Inferior parietal cortex (tissue), 1 donor: Measurements from ENCODE around the gene WFIKKN1.

Experiments
- DNase-seq: peaks from one replicate; pipeline ENCODE4 v3.0.0-alpha.2; 2016; ENCODE audit errors: extremely low spot score

Gene WFIKKN1

DNA sequence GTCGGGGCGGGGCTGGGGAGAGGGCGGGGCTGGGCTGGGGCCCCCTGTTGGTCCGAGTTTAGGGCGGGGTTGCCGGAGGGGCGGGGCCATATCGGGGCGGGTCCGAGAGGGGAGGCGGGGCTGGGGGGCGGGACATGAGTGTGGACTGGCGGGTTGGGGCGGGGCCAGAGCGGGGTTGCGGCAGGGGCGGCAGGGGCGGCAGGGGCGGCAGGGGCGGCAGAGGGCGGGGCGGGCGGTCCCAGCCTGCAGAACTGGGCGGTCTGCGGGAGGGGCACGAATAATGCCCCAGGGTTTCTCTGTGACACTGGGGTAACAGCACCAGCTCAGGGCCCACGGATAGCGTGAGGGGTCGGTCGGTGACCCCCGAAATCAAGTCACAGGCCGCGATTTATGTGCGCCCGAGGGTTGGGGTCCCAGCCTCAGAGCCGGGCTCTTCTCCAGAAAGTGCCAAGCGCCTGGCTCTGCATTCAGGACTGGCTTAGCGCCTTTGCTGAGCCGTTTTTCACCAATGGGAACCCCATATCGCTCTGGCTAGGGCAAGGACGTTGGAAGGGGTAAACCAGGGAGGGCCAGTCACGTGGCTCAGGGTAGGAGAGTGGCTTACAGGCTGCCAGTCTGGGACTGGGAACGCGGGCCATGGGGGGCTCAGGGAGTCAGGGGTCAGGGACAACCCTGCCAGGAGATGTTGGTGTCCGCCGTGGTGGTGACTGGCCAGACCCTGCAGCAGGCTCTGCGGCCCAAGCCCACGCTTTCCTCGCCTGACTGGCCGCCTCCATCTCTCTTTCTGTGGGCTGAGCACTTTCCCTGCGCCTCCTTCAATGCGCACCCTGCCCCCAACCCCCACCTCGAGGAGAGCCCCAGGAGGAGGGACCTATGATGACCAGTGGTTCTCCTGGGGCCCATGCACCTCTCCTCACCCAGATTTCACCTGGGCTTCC is 6.6 kb downstream of the WFIKKN1 start:
- no peak for DNase-seq

DNA sequence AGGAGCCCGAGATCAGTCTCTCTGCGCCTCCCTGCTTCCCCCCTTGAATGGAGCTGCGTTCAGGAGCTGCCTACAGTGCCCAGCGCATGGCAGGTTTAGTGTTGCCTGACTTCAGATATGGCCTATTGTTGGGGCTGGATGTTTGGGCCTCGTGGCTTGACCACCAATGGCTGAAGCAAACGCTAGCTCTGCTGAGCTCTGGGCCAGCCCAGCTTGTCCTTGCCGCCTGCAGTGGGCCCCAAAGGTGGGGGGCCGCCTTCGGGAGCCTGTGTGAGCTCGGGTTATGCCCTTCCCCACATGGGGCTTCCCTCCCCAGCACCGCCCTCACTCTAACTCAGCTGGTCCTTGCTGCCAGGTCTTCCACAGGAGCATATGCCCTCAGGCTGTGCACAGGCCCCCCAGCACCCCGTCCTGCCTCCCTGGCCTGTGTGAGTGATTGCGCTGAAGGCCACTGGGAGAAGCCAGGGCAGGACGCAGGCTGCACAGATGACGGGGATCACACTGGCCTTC is 7.3 kb downstream of the WFIKKN1 start:
- DNase-seq, result no peak

DNA sequence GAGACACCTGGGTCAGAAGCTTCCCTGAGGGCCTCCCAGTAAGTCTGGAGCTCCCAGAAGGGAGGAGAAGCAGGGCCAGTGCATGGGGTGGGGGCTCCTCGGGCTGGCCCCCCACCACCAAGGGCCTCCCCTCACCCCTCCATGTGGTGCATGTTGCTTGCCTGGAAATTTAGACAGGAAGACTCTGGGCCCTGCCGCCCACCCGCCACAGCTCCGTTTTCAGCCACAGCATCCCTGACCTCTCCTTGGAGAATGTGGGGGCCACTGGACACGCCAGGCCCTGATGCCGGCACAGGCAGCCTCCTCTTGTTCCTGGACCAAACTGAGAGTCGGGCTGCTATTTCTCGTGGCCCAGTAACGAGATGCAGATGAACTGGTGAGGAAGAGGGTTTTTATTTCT is 8.1 kb downstream of the WFIKKN1 start:
- no peak for DNase-seq

DNA sequence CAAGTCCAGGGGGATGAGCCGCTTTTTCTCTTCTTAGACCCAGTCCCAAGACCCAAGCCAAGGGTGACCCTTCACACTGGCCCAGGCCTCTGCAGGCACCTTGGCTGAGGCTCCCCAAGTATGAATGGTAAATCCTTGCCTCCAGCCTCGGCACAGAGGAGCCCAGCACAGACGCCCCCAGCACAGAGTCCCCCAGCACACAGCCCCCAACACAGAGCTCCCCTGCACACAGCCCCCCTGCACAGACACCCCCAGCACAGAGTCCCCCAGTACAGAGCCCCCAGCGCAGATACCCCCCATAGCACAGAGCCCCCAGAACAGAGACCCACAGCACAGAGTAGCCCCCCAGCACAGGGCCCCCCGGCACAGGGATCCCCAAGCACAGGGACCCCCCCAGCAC is 9.8 kb downstream of the WFIKKN1 start:
- DNase-seq, result no peak

DNA sequence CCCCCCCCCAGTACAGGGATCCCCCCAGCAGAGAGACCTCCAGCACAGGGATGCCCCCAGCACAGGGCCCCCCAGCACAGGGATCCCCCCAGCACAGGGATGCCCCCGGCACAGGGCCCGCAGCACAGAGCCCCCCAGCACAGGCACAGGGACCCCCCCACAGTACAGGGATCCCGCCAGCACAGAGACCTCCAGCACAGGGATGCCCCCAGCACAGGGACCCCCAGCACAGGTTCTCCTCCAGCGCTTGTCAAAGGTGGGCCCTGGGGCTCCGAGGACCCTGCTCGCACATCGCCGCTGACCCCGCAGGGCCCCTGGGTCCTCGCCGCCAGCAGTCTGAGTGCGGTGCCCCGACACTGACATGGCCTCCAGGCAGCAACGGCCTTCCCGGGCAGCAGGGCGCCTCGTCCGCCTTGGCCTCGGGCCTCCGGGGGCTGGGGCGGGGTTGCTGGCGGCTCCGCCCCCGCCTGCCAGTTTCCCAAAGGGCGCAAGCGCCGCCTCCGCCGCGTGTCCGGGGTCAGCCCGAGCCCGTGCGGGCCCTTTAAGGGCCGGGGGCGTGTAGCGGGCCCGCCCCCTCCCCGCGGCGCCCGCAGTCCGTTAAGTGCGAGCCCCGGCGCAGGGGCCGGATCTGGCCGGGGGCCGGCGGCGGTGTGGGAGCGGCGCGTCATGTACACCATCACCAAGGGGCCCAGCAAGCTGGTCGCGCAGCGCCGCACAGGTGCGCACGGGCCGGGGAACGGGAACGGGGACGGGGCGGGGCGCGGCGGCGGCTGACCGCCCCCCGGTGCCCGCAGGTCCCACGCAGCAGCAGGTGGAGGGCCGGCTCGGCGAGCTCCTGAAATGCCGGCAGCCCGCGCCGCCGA is 10.8 kb downstream of the WFIKKN1 start, which contains the start of gene MCRIP2:
TSS of gene MCRIP2 (plus strand) at position 503 of the 863 bp plus-strand sequence. CDS start at position 667, 164 bp downstream.
- DNase-seq, result no peak

DNA sequence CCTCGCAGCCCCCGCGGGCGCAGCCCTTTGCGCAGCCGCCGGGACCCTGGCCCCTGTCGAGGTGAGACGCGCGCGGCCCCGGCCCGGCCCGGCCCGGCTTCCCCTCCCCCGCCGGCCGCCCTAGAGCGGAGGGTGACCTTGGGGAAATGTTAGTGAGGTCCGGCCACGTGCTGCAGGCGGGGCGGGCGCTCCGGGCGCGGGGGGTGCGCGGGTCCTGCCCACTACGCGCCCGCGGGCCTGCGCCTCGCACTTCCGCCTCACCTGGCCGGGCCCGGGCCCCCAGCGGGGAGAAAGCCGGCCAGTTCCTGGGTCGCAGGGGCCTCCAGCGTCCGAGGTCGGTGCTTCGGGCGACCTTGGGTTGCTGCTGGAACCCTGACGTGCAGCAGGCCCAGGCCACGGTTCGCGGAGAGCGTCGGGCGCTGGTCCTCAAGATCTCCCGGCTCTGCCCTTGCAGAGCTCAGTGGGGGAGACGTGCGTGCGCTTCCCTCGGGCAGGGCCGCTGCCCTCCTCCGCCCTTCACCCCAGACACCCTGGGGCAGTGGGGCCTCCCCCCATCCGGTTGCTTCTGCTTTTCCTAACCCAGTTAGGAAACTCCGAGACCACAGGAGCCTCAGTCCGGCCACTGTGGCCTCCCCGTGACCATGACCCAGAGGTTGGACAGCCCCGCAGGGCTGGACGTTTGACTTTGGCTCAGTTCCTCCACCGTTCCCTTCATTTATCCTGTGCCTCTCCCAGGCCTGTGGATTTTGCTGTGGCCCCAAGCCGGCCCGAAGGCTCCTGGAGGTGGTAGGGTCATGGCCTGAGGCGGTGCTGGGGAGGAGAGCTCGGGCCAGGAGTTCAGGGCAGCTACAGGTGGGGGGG is 11.6 kb downstream of the WFIKKN1 start:
- DNase-seq, result no peak

DNA sequence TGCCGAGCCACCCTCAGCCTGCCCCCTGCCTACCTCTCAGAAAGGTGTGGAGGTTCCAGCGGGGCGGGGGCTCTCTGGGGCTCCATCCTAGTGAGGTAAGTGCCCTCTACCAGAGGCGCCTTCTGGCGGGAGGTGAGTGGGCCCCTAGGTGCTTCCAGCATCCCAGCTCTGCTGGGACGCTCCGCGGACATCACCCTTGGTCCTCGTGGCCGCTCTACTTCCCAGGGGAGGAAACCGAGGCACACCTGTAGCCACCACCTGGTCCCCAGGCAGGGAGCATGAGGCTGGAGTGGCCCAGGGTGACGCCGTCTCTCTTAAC is 12.2 kb downstream of the WFIKKN1 start:
- no peak for DNase-seq

DNA sequence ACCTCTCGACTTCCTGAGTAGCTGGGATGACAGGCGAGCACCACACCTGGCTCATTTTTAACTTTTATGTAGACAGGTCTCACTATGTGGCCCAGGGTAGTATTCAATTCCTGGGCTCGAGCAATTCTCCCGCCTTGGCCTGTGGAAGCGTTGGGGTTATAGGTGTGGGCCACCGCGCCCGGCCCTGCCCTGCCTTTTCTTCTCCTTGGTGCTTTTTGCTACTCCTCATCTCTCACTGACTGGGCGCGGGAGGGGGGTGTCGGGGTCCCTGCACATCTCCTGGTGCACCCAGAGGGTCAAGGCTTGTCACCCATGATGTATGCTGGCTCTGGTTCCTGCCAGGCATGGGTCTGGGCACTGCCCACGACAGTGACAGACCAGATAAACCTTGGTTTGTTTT is 13.8 kb downstream of the WFIKKN1 start:
- DNase-seq, result no peak

DNA sequence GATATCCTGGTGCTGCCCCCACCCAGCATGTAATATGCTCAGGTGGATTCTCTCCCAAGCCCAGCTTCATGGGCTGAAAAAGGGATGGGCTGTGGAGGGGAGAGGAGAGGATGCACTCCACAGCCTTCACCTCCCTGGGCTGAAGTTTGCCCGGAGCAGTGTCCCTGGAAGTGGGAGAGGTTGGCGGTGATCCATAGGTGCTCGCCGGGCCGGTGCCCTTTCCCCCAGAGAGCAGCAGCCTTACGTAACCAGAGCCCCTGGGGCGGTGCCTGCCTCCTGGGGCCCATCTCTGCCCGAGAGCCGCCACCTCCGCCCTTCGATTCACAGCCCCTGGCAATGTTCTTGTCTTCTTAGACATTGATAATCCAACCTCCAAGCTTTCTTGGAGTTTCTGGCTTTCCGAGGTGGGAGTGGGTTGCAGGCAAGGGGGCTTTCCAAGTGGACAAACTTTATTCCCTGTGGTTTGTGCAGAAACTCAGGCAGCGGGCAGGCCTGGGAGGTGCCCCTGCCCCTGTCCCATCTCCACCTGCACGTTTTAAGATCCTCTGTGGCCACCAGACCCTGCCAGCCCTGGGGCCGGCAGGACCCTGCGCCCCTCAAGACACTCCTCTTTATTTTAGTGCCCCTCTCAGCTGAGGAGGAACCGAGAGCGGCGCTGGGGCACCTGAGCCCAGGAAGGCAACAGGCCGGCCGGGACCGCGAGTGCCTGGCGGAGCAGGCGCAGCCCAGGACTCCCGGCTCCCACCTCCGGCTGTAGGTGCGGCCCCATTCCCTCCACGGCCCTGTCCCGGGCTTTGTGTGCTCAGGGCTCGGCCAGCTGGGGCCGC is 15.3 kb downstream of the WFIKKN1 start:
- no peak for DNase-seq

DNA sequence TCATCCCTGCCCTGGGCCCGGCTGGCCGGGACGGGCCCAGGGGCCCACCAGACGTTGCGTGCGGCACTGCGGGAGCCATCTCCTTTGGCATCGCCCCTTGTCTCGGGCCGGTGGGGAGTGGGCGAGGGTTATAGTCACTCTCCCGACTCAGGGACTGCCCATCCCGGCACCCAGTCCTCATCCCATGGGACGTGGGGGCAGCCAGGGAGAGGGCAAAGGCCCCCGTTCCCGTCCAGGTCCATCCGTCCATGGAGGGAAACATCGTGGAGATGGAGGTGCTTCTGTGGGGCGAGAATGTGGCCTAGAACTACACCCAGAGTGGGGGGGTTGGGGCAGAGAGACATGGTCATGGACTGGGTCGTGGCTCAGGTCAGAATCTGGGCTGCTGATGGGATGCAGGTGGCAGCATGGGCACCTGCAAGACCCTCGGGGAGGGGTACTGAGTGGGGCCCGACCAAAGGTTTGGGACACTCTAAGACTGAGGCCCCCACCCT is 15.9 kb downstream of the WFIKKN1 start:
- no peak for DNase-seq

DNA sequence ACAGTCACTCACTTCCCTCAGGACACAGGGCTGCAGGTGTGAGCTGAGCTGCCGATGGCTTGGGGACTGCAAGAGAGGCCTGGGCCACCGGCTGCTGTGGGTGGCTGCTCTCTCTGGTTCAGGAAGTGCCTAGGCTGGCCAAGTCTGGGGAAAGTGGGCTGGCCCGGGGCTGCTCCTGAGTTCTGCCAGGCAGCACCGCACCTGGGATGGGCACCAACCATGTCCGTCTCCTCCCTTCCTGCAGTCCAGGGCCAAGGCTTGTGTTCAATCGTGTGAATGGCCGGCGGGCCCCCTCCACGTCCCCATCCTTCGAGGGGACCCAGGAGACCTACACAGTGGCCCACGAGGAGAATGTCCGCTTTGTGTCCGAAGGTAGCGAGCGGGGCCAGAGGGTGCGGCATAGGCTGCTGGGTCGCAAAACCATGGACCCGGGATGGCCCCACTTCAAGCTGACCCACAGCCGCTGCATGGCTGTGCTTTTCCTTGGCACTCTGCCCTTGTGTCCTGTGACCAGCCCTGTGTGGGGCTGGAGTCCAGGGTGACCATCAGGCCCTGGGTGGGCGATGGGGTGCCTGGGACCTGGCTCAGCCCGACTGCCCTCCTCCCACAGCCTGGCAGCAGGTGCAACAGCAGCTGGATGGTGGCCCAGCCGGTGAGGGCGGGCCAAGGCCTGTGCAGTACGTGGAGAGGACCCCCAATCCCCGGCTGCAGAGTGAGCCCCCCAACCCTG is 16.6 kb downstream of the WFIKKN1 start:
- DNase-seq, result no peak

DNA sequence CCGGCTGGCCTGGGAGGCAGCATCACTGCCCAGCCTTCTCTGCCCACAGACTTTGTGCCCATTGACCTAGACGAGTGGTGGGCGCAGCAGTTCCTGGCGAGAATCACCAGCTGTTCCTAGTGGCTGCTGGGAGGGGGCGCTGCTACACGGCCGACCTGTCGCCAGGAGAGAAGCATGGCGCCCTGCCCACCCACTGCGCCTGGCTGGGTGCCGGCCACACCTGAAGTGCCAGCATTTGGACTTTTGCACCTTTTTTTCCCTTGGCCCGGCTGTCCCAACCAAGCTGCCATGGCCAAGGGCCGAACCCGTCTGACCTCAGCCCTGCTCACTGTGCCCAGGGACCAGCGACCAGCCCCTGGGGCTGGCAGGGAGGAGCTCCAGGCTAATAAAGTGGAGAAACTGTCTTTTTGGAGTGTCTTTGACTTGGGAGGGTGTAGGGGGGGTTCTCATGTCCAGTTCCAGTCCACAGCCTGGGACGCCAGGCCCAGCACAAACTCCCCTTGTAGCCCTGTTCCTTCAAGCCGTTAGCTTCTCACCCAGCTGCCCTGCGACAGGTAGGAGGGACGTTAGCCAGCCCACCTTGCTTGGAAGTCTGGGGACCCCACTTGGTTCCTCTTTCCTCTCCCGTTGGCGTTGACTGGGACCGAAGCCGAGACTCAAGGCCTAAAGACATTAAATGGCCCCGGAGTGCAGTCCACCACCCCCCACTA is 17.4 kb downstream of the WFIKKN1 start:
- no peak for DNase-seq

DNA sequence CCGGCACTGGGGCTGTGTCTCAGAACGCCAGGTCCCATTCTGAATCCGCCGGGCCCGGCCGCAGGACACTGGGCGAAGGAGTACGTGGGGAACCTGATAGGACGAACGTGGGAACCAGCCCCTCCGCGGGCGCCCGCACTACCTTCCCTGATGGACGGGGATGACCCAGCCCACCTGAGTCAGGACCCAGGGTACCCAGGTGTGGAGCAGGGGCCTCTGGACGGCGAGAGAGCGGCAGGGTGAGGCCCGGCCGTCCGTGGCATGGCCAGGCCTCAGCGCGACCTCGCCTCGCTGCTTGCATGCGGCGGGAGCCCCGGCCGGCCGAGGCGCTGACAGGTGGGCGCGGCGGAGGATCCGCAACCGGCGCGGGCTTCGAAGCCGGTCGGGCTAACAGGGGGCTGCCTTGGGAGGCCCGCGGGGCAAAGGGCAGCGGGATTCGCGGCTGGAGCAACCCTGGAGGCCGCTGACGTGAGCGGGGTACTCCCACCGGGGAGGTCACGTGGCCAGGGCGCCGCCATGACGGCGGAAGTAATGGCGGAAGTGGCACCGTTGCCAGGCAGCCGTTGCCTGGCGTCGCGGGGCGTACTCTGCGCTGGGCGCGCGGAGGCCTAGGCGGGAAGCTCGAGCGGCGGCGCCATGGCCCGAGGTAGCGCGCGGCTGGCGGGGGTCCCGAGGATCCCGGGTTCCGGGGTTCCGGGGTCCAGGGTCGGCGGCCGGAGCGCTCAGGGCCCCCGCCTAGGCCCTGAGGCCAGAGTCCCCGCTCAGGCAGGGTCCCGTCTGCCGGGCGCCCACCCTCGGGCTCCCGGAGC is 18.2 kb downstream of the WFIKKN1 start, which contains the start of gene WDR90:
TSS of gene WDR90 (plus strand) at position 585 of the 809 bp plus-strand sequence. CDS start at position 637, 52 bp downstream.
- peak; percentile 94 for DNase-seq

DNA sequence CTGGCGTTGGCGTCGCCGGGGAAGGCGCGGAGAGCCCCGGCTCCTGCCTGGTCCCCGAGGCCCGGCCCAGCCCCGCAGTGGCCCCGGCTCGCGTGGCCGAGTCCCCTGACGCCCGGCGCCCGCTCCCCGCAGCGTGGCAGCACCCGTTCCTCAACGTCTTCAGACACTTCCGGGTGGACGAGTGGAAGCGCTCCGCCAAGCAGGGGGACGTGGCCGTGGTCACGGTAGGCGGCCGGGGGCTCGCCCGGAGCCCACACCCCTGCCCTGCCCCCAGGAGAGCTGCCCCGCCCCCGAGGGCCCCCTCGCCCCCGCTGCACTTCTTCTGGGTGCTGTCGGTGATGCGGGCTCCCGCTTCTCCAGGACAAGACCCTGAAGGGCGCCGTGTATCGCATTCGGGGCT is 18.8 kb downstream of the WFIKKN1 start:
- DNase-seq, result no peak

DNA sequence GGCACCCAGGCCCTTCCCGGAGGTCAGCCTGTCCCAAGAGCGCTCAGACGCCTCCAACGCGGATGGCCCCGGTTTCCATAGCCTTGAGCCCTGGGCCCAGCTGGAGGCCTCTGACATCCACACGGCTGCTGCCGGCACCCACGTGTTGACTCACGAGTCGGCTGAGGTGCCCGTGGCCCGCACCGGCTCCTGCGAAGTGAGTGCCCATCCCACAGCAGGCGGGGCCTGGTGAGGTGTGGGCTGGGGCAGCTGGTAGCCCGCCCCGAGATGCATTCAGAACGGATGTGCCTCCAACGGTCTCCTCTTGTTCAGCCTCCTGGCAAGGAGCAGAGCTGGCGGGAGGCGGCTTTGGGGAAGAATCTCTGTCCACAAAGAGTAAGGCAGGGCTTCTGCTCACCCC is 21.1 kb downstream of the WFIKKN1 start:
- DNase-seq, result no peak

DNA sequence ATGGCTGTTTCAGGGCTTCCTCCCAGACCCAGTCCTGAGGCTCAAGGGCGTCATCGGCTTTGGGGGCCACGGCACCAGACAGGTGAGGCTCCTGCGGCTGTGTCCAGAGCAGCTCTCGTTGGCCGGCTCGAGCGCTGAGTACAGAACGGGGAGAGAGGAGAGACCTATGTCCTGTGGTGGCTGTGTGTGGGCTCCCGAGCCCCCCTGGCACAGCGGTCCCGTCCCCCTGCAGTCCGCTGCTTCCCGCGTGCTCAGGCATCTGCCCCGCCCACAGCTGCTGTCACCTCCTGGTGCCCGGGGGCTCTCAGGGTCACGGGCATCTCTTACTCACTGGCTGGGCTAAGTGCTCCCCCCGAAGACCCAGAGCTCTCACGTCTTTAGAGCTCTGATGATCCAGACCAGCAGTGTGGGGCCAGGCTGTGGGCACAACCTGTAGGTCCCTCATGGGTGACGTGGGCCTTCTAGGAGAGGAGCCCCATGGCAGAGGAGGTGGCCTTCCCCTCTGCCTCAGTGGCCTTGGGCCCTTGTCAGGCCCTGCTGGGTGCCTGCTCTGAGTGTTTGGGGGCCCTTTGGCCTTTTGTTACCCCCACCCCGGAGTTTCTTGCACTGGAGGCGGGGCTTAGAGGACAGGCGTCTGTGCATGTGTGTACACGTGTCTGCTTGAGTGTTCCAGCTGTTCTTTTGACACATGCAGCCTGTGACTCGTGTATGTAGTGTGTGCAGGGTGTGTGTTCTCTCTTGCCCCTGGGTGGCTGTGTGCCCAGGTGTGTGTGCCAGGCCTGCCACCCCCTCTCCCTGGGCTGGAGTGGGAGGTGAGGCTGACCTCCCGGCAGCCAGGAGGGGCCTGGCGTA is 21.9 kb downstream of the WFIKKN1 start:
- DNase-seq, result no peak

DNA sequence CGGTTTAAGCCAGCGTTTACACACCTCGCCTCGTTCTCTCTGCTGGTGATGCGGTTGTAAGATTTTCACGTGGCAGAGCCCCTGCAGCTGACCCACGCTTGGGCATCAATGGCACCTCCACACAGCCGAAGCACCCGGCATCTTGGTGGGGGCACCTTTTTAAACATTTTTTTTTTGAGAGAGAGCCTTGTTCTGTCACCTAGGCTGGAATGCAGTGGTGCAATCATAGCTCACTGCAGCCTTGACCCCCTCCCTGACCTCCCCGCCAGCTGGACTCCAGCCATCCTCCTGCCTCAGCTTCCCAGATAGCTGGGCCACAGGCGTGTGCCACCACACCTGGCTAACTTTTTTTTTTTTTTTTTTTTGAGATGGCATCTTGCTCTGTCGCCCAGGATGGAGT is 23.2 kb downstream of the WFIKKN1 start:
- DNase-seq, result no peak
